Esophagus muscularis mucosa (tissue), 3 donors: ENCODE measurements around the gene NIPAL4.
"Not testable (repeated sequence)": the region's sequence is repeated elsewhere in the genome, so short reads cannot be mapped to it uniquely, and the experiment has no call there.

Experiments
- POLR2A ChIP-seq: fragments of 450-650 bp; IDR thresholded peaks from one replicate; pipeline ENCODE4 v1.6.1; 2017; ENCODE audit warnings: antibody characterized with exemption, moderate library complexity, mild to moderate bottlenecking, low read depth
- TF ChIP-seq, protein P1 (sequence below), 3 experiments: fragments of 200-600 bp in 2 of 3; fragments of 450-650 bp in 1 of 3; sonication (generic) in 2 of 3; IDR thresholded peaks; one replicate each; pipeline ENCODE4 v1.5.1; 2017 to 2019; ENCODE audit warnings: antibody characterized with exemption in 3 of 3, mild to moderate bottlenecking in 2 of 3, moderate library complexity in 1 of 3

GRCh38 chr5:157429920-157430319, 30.1 kb upstream of the NIPAL4 start:
- TF ChIP-seq, protein P1, sequence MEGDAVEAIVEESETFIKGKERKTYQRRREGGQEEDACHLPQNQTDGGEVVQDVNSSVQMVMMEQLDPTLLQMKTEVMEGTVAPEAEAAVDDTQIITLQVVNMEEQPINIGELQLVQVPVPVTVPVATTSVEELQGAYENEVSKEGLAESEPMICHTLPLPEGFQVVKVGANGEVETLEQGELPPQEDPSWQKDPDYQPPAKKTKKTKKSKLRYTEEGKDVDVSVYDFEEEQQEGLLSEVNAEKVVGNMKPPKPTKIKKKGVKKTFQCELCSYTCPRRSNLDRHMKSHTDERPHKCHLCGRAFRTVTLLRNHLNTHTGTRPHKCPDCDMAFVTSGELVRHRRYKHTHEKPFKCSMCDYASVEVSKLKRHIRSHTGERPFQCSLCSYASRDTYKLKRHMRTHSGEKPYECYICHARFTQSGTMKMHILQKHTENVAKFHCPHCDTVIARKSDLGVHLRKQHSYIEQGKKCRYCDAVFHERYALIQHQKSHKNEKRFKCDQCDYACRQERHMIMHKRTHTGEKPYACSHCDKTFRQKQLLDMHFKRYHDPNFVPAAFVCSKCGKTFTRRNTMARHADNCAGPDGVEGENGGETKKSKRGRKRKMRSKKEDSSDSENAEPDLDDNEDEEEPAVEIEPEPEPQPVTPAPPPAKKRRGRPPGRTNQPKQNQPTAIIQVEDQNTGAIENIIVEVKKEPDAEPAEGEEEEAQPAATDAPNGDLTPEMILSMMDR (IDR thresholded peaks at IDR 0.05) = not testable (repeated sequence)
- TF ChIP-seq POLR2A = not testable (repeated sequence)
